Right ventricle myocardium inferior (tissue), 1 donor: ENCODE results near the gene NALCN. TPM values are rescaled to one million over a fixed set of nuclear protein-coding genes. Genes with fewer than 3 reads are reported as not detected.

Experiments used
- ATAC-seq: fragments of 200-7000 bp; cut with Tn5 transposase; one replicate; pipeline ENCODE4 v1.9.1; 2020; ENCODE audit warnings: mild to moderate bottlenecking, moderate library complexity
- DNase-seq: peaks from one replicate; pipeline ENCODE4 v3.0.0; 2021; ENCODE audit errors: missing footprints
- intact Hi-C: fragments of 100-400 bp; cut with DNase I; formaldehyde crosslinking; loops from one replicate; pipeline ENCODE4 v1.11.0; 2022
- total RNA-seq: library from RNA; stranded (reverse); fragmentation: NEBNext Ultra II Directional; extraction: Animal tissue kit (Norgen Biotek cat#: 25700); gene quantifications from one replicate; pipeline ENCODE4 v1.2.1, GENCODE V29; 2021
- donor health status: DM: no; HTN: yes; CAD: no; lungs with severe emphysema.

Gene NALCN
- total RNA-seq, 1 donor from 2014 or later, result 8.7 TPM

DNA sequence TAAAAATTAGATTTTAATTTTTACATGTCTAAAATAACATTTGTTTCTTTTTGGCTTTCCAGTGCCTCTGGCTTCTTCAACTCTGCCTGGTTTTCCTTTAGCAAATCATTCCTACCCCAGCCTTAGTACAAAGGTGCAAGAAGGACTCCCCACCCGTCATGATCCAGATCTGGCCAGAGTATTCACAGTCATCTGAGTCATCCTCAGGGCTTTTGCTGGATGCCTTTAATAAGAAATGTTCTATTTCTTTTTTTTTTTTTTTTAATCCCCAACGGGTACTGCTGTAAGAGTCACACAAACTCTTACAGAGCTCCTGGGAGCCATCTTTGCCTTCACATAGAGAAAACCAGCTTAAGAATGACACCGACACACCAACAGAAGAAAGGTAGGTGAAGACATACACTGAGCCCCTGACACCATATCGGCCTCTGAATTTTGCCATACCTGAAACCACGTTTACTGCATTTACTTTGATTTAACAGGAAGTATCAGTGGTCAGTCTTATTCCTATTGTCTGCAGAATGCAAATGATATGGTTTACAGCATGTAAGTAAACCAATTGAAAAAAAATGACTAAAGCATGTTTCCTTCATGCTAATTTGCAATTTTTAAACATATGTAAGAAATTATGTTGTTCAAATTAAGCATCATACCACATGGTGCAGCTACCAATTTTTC, 184.4 kb downstream of the NALCN start:
- ATAC-seq (no peak), DNase-seq (no peak)
- intact Hi-C loops, result no loop called here

DNA sequence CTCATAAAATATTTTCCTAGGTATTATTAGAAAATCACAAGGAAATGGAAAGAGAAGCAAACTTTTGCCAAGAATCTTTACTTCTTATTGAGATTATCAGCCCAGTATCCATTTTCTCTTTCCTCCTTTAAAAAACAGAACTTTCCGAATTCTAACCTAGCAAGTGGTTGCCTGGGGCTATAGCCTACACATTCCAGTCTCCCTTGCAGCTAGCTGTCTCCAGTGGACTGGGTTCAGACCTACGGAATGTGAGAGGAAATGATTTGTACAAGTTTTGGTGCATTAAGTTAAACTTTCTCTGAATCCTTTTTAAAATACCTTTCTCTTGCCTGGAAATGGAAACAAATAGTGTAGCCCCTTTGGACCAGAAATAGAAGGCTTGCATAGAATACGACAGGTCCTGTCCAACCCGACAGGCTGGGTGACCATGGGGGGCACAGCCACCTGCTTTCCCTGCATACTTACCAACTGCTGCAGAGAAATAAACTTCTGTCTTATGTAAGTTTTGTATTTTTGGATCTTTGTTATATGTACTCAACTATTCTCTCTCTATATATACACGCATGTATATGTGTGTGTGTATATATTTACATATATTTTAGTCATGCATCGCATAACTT, 185.9 kb downstream of the NALCN start:
- intact Hi-C loops, result no loop called here
- DNase-seq (no peak), ATAC-seq (no peak)

DNA sequence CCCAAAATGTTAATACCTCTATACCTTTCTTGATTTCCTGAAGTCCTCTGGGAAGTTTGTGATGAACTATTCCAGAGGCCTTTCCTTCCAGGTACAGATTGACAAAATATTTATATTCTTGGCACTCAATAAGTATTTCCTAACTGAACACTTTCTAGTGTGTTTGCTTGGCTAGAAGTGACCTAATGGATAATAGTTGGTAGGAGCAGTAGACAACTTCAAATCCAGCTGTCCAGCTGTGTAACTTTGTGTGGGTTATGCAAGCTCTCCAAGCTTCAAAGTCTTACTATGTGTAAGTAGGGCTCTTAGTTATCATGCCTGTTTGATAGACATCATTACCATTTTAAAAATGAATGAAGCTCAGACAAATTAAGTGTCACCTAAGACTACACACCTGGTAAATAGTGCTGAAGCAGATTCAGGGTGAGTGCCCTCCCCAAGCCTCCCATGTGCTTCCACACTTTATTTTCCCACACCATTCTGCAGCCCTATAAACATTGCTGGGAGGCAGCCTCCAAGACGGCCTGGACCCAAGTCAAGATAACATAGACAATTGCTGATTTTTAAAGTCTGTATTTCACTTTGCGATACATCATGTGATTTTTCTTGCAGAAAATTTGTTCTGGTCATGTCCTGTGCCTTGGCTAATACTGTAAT, 196.6 kb downstream of the NALCN start:
- ATAC-seq (no peak), DNase-seq (no peak)
- intact Hi-C loops, result no loop called here

DNA sequence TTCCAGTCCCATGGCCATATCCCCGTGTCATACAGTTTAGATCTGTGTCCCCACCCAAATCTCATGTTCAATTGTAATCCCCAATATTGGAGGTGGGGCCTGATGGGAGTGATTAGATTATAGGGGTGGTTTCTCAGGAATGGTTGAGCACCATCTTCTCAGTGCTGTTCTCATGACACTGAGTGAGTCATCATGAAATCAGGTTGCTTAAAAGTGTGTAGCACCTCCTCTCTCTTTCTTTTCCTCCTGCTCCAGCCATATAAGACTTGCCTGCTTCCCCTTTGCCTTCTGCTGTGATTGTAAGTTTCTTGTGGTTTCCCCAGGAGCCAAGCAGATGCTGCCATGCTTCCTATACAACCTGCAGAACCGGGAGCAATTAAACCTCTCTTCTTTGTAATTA, 197.8 kb downstream of the NALCN start:
- no peak for ATAC-seq
- intact Hi-C loops, result no loop called here
- no peak for DNase-seq

DNA sequence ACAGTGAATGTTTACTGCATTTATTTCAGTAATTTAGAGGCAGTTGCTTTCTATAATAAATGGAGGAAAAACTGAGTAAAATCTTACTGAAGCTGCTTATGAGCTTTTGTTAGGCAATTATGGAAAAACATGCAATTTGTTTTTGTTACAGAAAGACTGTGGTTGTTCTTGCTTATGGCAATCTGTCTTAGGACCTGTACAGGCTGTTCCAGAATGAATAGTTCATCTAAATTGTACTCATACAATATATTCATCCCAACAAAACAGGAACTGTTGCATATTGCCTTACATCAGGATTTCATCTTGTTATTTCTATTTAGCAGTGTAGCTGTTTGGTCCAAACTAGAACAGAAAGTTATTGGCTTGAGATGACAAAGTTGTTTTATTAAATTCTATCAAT, 199.2 kb downstream of the NALCN start:
- DNase-seq (no peak), ATAC-seq (no peak)
- intact Hi-C loops, result no loop called here

DNA sequence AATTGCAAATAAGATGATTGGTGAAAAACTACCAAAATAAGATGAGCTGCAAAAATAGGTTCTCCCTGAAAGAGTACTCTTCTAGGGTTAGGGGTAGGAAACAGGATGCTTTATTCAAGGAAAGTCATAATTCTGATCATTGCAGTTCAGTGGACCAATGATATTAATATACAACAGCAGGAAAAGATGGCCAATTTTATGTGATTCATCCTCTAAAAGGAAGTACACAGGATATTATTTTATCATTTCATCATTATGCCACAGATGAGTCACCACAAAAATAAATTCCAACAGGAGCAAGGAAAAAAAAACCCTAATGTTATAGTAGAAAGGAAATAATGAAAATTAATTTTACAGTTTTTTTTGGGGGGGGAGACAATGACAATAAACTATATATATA, 205.0 kb downstream of the NALCN start:
- intact Hi-C loops, result no loop called here
- DNase-seq (no peak), ATAC-seq (no peak)

DNA sequence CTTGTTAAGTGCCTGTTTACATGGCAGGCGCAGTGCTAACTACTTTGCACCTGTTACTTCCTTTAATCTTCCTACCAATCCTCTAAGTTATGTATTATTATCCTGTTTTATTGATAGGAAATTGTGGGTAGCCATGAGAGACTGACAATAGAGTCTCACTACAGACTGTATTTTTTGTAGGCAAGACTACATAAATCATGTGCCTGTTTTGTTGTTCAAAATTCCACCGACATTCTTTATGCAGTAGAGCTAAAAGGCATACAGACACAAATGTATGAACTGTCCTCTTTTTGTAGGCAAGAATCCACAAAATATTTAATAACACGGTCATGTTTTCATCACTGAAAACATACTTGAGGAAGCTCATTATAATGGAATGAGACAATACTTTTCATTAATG, 205.5 kb downstream of the NALCN start:
- DNase-seq (no peak), ATAC-seq (no peak)
- intact Hi-C loops, result no loop called here

DNA sequence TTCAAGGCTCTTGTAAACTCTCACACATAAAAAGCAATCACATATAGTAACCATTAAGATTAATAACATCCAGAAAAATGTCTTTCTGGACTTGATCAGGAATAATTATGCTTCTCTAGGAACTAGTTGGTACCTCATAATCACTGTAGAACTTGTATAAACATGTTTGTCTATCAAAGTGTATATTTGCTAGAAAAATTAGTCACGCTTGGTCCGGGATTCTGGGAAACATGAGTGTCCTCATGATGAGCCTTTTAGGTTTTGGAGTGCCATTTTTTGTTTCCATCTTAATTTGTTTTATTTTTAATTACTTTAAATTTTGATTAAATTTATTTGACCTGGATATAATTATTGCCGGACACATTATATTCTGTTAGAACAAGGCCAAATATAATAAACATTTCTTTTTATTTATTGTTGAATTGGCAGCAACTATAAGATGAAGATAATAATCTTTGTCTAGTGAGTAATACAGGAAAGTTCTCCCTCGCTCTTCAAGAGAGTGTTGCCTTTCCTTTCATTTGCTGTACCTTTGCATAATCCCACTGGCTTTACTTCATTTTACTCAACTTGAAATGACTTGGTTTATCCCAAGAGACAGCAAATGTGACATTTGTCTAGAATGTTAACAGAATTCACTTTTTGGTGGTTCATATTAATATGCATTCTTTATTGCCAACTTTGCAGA, 207.0 kb downstream of the NALCN start:
- intact Hi-C loops, result no loop called here
- no peak for DNase-seq
- ATAC-seq, result no peak

DNA sequence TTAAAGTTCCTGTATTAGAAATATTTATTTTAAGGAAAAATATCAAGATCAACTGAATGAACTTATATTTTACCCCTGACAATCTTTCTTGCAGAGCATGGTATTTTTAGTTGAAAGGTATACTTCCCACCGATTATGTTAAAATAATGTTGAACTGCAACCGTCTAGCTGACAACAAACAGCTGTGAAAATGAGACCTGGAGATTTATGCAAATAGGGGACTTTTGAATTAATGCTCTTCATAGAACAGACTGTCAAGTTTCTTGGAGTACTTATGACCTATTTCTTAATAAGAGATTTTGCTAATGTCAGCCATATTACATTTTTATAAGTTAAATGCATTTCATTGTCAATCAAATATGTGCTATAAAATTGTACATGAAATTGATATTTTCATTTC, 210.9 kb downstream of the NALCN start:
- DNase-seq (no peak), ATAC-seq (no peak)
- intact Hi-C loops, result no loop called here

DNA sequence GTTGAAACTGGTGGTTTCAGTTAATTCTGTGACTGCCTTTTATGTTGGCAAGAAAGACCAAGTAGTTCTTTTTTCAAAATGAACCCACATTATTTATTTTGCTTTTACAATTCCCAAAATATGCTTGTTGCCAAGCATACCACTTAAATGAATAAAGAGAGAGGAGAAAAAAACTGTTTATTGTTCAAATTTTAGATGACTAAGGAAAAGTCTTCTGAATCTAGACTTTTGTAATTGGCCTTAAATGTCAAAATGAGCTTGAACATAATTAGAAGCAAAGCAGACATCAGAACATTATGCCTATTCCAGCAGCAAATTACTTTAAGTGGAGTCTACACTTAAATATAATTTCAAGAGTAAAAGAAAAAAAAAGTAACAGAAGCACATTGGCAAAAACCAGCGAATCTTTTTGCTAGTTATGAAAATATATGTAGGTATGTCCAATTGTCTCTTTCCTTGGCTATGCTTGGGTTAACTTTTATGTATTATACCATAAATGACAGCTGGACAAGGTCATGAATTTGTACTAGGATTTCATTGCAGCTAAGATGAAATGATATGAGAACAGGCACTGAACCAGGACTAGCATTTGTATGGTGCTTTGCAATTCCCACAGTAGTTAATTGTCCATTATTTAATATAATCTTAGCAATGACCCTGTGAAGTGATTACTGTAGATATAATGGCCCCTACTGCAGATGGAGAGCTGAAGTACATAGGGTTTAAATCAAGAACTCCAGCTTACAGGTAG, 211.9 kb downstream of the NALCN start:
- intact Hi-C loops, result no loop called here
- ATAC-seq (no peak), DNase-seq (no peak)

DNA sequence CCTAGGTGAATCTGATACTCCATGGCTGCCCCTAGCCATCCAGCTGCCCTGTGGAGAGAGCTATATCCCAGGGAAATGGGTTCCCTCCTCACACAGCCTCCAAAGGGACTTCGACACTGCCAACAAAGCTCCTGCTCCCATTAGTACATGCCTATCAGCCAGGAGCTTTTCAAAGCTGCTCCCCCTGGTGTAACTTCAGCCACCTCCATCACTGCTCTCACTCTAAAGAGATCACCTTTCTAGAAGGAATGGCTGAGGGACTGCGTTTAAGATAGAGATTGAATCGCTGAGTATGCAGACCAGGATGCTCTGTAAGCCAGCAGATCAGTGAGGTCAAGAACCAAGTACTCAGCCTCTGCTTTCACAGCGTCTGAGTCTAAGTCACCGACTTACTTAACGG, 213.7 kb downstream of the NALCN start:
- intact Hi-C loops, result no loop called here
- DNase-seq (no peak), ATAC-seq (no peak)

DNA sequence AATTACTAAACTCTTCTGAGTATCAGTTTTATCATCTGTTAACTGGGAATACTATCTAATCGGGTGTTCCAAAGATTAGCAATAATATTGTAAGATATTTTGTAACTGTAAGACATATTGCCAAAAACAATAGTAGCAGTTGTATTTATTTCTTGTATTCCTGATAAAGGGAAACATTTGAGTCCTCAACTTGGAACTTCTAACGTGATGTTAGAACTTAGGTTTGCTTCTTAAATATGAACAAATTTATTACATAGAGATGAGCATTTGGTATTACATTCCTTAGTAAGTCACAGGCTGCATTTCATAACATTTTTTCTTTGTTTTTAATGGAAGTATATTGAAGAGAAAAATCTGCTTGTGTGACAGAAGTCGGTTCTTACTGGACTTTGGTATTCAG, 225.3 kb downstream of the NALCN start:
- ATAC-seq (no peak), DNase-seq (no peak)
- intact Hi-C loops, result no loop called here

DNA sequence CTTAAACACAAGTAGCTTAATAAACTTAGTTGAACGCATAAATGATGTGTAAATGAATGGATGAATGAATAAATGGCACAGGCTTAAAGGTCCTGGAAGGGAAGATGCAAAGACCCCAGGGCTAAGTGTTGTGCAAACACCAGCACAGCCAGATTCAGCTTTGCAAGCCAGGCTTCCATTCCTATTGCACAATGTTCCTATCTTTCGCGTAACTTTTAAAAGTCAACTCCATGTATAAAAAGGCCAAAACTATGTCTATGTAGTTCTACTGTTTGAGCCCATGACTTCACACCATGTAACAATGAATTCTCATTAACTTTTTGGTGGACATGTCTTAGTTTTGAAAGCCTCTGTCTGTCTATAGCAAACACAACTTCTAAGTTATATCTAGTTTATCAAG, 226.0 kb downstream of the NALCN start:
- ATAC-seq, result peak; percentile 63

DNA sequence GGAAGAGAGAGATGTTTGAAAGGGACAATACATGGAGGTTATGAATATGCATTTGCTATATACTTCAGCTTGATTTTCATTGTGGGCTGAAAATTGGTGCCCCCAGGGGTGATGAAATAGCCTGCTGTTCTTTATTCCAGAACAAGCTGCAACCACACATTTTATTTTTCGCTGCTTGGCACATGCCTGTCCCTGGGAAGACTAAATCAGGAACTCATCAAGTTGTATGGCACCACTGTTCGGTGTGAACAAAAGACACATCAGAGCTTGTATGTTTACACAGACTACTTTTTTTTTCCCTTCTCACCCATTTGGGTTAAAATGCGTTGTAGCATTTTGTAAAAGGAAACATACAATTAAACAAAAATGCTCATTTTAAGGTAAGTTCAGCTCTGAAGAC, 230.7 kb downstream of the NALCN start:
- intact Hi-C loops, result no loop called here
- no peak for ATAC-seq
- DNase-seq, result no peak

More for the DNA sequence above, 226.0 kb downstream of the NALCN start:
- DNase-seq, result no peak
- intact Hi-C loops, result no loop called here

DNA sequence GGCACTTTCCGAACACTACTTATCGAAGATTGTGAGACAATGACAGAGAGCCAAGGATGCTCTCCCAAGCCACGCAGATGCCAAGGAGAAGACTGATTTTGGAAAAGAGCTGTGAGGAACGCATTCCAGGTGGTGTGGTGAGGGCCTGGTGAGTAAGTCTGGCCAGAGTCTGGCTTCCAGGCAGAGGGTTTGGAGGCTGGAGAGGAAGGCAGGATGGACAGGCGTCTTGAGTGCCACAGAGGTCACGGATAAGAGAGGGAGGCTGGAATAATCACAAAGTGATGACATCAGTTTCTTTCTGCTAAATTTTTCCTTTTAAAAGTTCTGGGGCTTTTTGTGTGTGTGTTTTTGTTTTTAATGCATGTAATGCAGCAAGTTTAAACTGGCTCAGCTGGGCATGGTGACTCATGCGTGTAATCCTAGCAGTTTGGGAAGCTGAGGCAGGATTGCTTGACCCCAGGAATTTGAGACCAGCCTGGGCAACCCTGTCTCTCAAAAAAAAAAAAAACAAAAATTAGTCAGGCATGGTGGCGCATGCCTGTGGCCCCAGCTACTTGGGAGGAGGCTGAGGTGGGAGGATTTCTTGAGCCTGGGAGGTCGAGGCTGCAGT, 235.1 kb downstream of the NALCN start:
- intact Hi-C loops, result no loop called here
- ATAC-seq (no peak), DNase-seq (no peak)

DNA sequence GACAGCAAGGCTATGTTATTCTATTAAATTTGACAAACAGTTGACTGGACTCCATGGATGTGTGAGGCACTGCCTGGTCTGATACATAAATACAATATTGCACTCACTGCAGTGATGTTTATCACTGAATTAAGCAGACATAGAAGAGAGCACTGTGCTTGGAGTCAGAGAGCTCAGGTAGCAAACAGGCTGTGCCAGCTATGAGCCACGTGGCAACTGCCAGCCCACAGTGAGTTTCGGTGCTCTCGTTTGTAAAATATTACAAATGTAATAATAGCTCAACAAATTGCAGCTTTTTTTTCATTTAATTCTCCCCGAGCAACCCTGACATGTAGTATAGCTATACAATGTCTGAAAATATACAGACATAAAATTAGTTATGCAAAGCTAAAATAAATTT, 237.3 kb downstream of the NALCN start:
- intact Hi-C loops, result no loop called here
- no peak for DNase-seq
- no peak for ATAC-seq

DNA sequence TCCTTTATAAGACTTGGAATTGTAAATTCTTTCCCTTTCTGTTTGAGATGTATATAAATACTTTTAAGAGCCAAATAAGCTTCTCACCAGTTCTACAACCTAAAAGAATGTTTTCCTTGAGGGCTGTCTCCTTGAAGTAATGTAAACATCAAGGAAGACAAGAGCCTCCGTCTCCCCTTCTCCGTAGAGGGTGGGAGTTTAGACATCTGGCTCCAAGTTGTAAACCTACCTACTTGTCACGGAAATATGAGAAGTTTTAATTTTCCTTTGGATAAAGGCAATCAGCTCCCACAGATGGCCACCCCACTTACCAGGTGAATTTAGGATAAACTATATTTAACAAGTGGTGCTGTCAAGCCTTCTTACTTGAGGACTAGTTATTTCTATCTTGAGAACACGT, 237.9 kb downstream of the NALCN start:
- DNase-seq (no peak), ATAC-seq (no peak)
- intact Hi-C loops, result no loop called here

DNA sequence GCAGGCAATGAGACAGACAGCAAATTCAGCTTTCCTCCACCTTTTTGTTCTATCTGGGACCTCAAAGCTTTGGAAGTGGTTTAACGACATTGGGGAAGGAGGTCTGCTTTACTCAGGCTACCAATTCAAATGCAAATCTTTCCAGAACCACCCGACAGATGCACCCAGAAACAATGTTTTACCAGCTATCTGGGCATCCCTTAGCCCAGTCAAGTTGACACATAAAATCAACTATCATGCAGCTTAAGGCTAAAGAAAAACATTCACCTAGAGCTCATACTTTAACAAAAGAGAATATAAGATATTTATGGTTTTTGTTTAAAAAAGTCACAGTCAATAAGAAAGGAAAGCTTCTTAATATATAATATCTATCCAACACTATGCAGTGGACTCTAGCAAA, 246.0 kb downstream of the NALCN start:
- intact Hi-C loops, result no loop called here
- no peak for ATAC-seq
- DNase-seq, result no peak

DNA sequence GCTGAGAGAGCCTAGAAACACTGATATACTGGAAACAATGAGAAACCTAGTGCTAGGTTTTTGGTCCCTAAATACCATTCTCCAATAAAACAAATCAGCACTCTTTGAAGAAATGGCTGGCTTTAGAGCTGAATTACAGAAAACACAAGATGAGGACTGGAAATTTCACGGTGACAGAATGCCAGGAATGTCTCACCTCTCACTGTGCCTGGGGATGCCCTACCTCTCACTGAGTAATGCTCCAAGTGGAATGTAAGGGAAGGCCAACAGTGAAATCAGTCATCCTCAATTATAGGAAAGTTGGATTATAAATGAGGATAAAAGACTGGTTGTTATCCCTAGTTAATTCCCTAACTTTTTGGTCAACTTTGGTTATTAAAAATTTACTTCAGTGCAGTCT, 259.0 kb downstream of the NALCN start:
- intact Hi-C loops, result no loop called here
- ATAC-seq (no peak), DNase-seq (no peak)
